Measurements from ENCODE around the gene TGM6. TPM values are rescaled to one million over a fixed set of nuclear protein-coding genes. Genes with fewer than 3 reads are reported as not detected.

The TGM6 gene
- total RNA-seq, 4 donors from 2014 or later, result not detected

- H3K9me3 ChIP-seq, result no peaks in the 10 kb centered on the region
- no peaks in the 10 kb centered on the region for H3K4me1 ChIP-seq
- no peaks in the 10 kb centered on the region for H3K27me3 ChIP-seq
- intact Hi-C loops (cut with DNase I), result no loop called here
- WGBS, 2 donors, result 75 to 89% methylated on average over 3 of the region's 3 CpGs
- H3K36me3 ChIP-seq, result no peaks in the 10 kb centered on the region
- no peak overlapping the region for H3K27ac ChIP-seq
- TF ChIP-seq POLR2A (IDR thresholded peaks at IDR 0.05) (no peak), CTCF (IDR thresholded peaks at IDR 0.05) (no peak)
- no peak overlapping the region for H3K4me3 ChIP-seq (replicated peaks in 1 of 3)
- DNase-seq, result no peak
These were observed 15.0 kb upstream of the TGM6 start for GRCh38 chr20:2365666-2366065.

GRCh38 chr20:2368621-2369020 is 12.1 kb upstream of the TGM6 start:
- no peaks in the 10 kb centered on the region for H3K4me1 ChIP-seq
- no peak overlapping the region for H3K4me3 ChIP-seq (replicated peaks in 1 of 3)
- 39 to 41% methylated on average over 1 of the region's 1 CpG for WGBS, 2 donors

GRCh38 chr20:2373098-2373497 is 7.6 kb upstream of the TGM6 start:
- no peaks in the 10 kb centered on the region for H3K27me3 ChIP-seq
- H3K27ac ChIP-seq, result no peak overlapping the region
- no peak for DNase-seq
- no peaks in the 10 kb centered on the region for H3K36me3 ChIP-seq
- intact Hi-C loops (cut with DNase I), result no loop called here
- H3K4me3 ChIP-seq (replicated peaks in 1 of 3), result no peak overlapping the region
- no peak for TF ChIP-seq POLR2A (IDR thresholded peaks at IDR 0.05)
- no peak for TF ChIP-seq CTCF (IDR thresholded peaks at IDR 0.05)
- H3K4me1 ChIP-seq, result no peaks in the 10 kb centered on the region
- H3K9me3 ChIP-seq, result no peaks in the 10 kb centered on the region

More at GRCh38 chr20:2368621-2369020, 12.1 kb upstream of the TGM6 start:
- DNase-seq, result no peak
- intact Hi-C loops (cut with DNase I), result no loop called here
- TF ChIP-seq POLR2A (IDR thresholded peaks at IDR 0.05) (no peak), CTCF (IDR thresholded peaks at IDR 0.05) (no peak)
- H3K36me3 ChIP-seq, result no peaks in the 10 kb centered on the region
- no peak overlapping the region for H3K27ac ChIP-seq
- no peaks in the 10 kb centered on the region for H3K9me3 ChIP-seq
- H3K27me3 ChIP-seq, result no peaks in the 10 kb centered on the region

- WGBS, 2 donors, result 83 to 88% methylated on average over 7 to 9 of the region's 9 CpGs
- no peak for DNase-seq
These were observed 6.2 kb upstream of the TGM6 start for GRCh38 chr20:2374346-2375125.

More at GRCh38 chr20:2374346-2375125, 6.2 kb upstream of the TGM6 start:
- intact Hi-C loops (cut with DNase I), result no loop called here
- no peaks in the 10 kb centered on the region for H3K9me3 ChIP-seq
- no peaks in the 10 kb centered on the region for H3K27me3 ChIP-seq
- no peak overlapping the region for H3K27ac ChIP-seq
- no peaks in the 10 kb centered on the region for H3K36me3 ChIP-seq
- TF ChIP-seq CTCF (IDR thresholded peaks at IDR 0.05) (no peak), POLR2A (IDR thresholded peaks at IDR 0.05) (no peak)
- no peak overlapping the region for H3K4me3 ChIP-seq (replicated peaks in 1 of 3)
- H3K4me1 ChIP-seq, result no peaks in the 10 kb centered on the region
